Right lobe of liver (tissue), 4 donors: ENCODE data around the gene BAHCC1.

Experiments
- POLR2A ChIP-seq: fragments of 450-650 bp; IDR thresholded peaks from one replicate; pipeline ENCODE4 v1.6.1; 2017; ENCODE audit warnings: antibody characterized with exemption, mild to moderate bottlenecking
- TF ChIP-seq, protein P1 (sequence below), 4 donors: fragments of 200-600 bp in 3 of 4; fragments of 450-650 bp in 1 of 4; IDR thresholded peaks; one replicate each; pipeline versions ENCODE4 v1.5.1 to v1.8.0; 2016 to 2022; ENCODE audit warnings: antibody characterized with exemption in 4 of 4, mild to moderate bottlenecking in 2 of 4
- donor health status: DM: no; HTN: no; CAD: no.
- donor health status: DM: no; HTN: no; CAD: no.
- donor health status: DM: no; HTN: yes; CAD: no.

DNA sequence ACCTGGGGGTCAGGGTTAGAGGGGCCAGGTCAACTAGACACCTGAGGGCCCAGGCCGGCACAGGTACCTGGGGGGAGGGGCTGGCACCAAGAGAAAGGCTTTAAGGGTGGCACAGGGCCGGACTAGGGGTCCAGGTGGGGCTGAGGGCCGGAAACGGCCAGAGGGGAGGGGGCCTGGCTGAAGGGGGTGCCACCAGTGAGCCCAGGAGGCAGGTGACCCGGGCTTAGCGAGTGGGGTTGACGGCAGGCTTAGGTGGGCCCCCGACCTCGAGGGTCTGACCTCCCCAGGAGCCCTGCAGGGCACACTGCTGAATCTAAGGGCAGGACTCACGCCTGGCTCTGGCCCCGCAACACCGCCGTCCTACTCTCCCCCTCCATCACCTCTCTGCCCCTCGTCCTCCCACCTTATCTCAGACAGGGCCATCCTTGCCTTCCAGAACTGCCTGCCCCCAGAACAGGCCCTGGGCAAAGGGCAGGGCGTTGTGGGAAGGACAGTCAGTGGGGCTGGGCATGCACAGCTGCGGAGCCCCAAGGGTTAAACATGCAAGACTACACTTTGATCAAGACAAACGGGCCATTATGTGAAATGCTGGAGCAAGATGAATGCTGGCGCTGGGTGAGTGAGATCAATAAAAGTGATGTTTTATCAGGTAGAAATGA is 73.0 kb downstream of the BAHCC1 start:
- TF ChIP-seq, protein P1, sequence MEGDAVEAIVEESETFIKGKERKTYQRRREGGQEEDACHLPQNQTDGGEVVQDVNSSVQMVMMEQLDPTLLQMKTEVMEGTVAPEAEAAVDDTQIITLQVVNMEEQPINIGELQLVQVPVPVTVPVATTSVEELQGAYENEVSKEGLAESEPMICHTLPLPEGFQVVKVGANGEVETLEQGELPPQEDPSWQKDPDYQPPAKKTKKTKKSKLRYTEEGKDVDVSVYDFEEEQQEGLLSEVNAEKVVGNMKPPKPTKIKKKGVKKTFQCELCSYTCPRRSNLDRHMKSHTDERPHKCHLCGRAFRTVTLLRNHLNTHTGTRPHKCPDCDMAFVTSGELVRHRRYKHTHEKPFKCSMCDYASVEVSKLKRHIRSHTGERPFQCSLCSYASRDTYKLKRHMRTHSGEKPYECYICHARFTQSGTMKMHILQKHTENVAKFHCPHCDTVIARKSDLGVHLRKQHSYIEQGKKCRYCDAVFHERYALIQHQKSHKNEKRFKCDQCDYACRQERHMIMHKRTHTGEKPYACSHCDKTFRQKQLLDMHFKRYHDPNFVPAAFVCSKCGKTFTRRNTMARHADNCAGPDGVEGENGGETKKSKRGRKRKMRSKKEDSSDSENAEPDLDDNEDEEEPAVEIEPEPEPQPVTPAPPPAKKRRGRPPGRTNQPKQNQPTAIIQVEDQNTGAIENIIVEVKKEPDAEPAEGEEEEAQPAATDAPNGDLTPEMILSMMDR (IDR thresholded peaks at IDR 0.05): no peak
- TF ChIP-seq POLR2A: no peak
